Endodermal cell (in vitro differentiated cells): ENCODE data around the gene LRRN3. TPM values are rescaled to one million over a fixed set of nuclear protein-coding genes. Genes with fewer than 3 reads are reported as not detected.

Experiments used
- DNase-seq: peaks from one replicate; pipeline ENCODE4 v3.0.0-alpha.2; 2017
- H3K27ac ChIP-seq: 2 replicates; pipeline ENCODE4 v1.5.1; 2013; ENCODE audit warnings: mild to moderate bottlenecking, low read depth, low read length, moderate library complexity
- H3K27me3 ChIP-seq: 2 replicates; pipeline ENCODE4 v1.6.1; 2013; ENCODE audit warnings: mild to moderate bottlenecking, low read length, moderate library complexity; ENCODE audit not compliant: insufficient read depth, control insufficient read depth, poor library complexity, severe bottlenecking
- H3K36me3 ChIP-seq: 2 replicates; pipeline ENCODE4 v1.7.0; 2013; ENCODE audit warnings: mild to moderate bottlenecking, low read length, moderate library complexity; ENCODE audit not compliant: control insufficient read depth, insufficient read depth
- H3K4me1 ChIP-seq: one replicate; pipeline ENCODE4 v1.7.0; 2013; ENCODE audit warnings: low read length; ENCODE audit not compliant: control insufficient read depth, insufficient read depth
- H3K4me3 ChIP-seq: 2 replicates; pipeline ENCODE4 v1.5.1; 2013; ENCODE audit warnings: mild to moderate bottlenecking, low read length, moderate library complexity
- H3K9ac ChIP-seq: 2 replicates; pipeline ENCODE4 v1.6.1; 2013; ENCODE audit warnings: mild to moderate bottlenecking, low read length, moderate library complexity; ENCODE audit not compliant: poor library complexity, severe bottlenecking; ENCODE audit errors: extremely low read depth
- H3K9me3 ChIP-seq: 2 replicates; pipeline ENCODE4 v1.6.1; 2013; ENCODE audit warnings: mild to moderate bottlenecking, low read length, moderate library complexity; ENCODE audit not compliant: control insufficient read depth
- H3K27ac Mint-ChIP-seq: 2 replicates; pipeline ENCODE4 v1.8.0; 2020; ENCODE audit warnings: mixed read lengths
- H3K27me3 Mint-ChIP-seq: 2 replicates; pipeline ENCODE4 v1.8.0; 2021; ENCODE audit warnings: mild to moderate bottlenecking, mixed read lengths; ENCODE audit not compliant: insufficient read depth
- H3K36me3 Mint-ChIP-seq: 2 replicates; pipeline ENCODE4 v1.8.0; 2020; ENCODE audit warnings: low read depth, mixed read lengths
- H3K4me1 Mint-ChIP-seq: 2 replicates; pipeline ENCODE4 v1.8.0; 2020; ENCODE audit warnings: mixed read lengths
- H3K4me3 Mint-ChIP-seq: 2 replicates; pipeline ENCODE4 v1.8.0; 2020; ENCODE audit warnings: mild to moderate bottlenecking, moderate library complexity, mixed read lengths
- H3K9me3 Mint-ChIP-seq: 2 replicates; pipeline ENCODE4 v1.8.0; 2020; ENCODE audit warnings: mild to moderate bottlenecking, mixed read lengths
- CTCF ChIP-seq: fragments of 200-600 bp; sonication (generic); conservative IDR thresholded peaks from 2 replicates; pipeline ENCODE4 v1.5.0; 2021; ENCODE audit warnings: antibody characterized with exemption, mild to moderate bottlenecking
- WGBS, 2 experiments: methylation state at CpG; one replicate each; pipeline versions ENCODE4 v1.1.5 to v1.1.7; 2013; ENCODE audit warnings: missing lambda C conversion rate in 2 of 2, mixed read lengths in 1 of 2; ENCODE audit not compliant: insufficient coverage in 1 of 2, insufficient read length in 1 of 2; 5-methylcytosine and 5-hydroxymethylcytosine counted together
- long read RNA-seq, 4 experiments: library from polyadenylated mRNA in 2 of 4; library from RNA in 1 of 4; library from capped mRNA in 1 of 4; stranded (forward) in 3 of 4; unstranded in 1 of 4; transcript quantifications; one replicate each; pipeline ENCODE4 v2.0.0, GENCODE V29; 2020 to 2021; ENCODE audit warnings: inconsistent platforms in 1 of 4
- polyA plus RNA-seq, 2 experiments: library from polyadenylated mRNA; stranded (reverse); fragments of 50-300 nt; gene quantifications; one replicate each; pipeline ENCODE4 v1.2.3, GENCODE V29; 2013
- total RNA-seq, 2 donors: library from RNA; stranded (reverse); fragmentation: NEBNext Ultra II Directional in 1 of 2; extraction: Animal tissue kit (Norgen Biotek cat#: 25700) in 1 of 2; gene quantifications; 2 replicates in 1 of 2; 3 replicates in 1 of 2; pipeline ENCODE4 v1.2.1, GENCODE V29; 2021

Gene LRRN3
- 1 to 10 TPM in 1 of 2 donors, not detected in 1; 1.3 TPM for total RNA-seq
- 45.1 TPM for polyA plus RNA-seq (2013, experiment 1 of 2)
- polyA plus RNA-seq (2013, experiment 2 of 2), result 44.2 TPM
- long read RNA-seq, experiment 1, partial matches to known transcripts, result 0 of 1 reads
- long read RNA-seq, experiment 1, other reads (novel, unspliced or antisense), result 0 of 1 reads
- long read RNA-seq, experiment 2, result 0 reads
- long read RNA-seq, experiment 3, partial matches to known transcripts, result 1 of 4 reads
- long read RNA-seq, experiment 3, other reads (novel, unspliced or antisense), result 0 of 4 reads
- long read RNA-seq, experiment 4, result 0 reads

DNA sequence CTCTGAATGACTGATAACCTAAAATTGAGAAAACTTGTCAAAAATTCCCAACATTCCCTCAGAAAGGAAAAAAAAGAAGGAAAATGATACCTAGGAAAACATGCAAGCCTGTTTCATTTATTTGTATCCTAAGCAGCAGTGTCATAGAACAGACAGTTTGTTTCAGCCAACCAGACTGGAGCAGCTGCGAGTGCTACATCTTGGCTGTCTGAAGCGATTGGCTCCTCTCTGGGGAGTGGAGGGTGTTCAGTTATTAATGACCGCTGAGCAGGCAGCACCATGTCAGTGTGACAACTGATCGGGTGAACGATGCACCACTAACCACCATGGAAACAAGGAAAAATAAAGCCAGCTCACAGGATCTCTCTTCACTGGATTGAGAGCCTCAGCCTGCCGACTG, at the start of gene LRRN3:
LRRN3 (plus strand) TSS at position 282 of the 400 bp plus-strand sequence. CDS start 31,646 bp downstream, outside the sequence.
- Histone ChIP-seq H3K4me3 (peak within 1 kb of the TSS; percentile 14), H3K36me3 (no peaks in the 10 kb centered on the region), H3K9ac (no peak within 1 kb of the TSS), H3K9me3 (no peaks in the 10 kb centered on the region), H3K27ac (peak within 1 kb of the TSS; percentile 25), H3K27me3 (no peaks in the 10 kb centered on the region), H3K4me1 (peaks cover 9% of the 10 kb centered on the region)
- Mint-ChIP-seq H3K27ac (no peak within 1 kb of the TSS), H3K4me1 (peaks cover 44% of the 10 kb centered on the region), H3K36me3 (no peaks in the 10 kb centered on the region), H3K4me3 (peak within 1 kb of the TSS; percentile 23), H3K27me3 (no peaks in the 10 kb centered on the region), H3K9me3 (no peaks in the 10 kb centered on the region)
- WGBS, 2 experiments, result 8 to 74% methylated on average over 2 to 6 of the region's 6 CpGs
- peak; percentile 58 for DNase-seq
- TF ChIP-seq CTCF, result no peak

- TF ChIP-seq CTCF, result no peak
- DNase-seq, result no peak
- H3K4me3 ChIP-seq, result no peak overlapping the region
- Mint-ChIP-seq H3K27ac (no peak overlapping the region), H3K4me1 (peaks cover 4% of the 10 kb centered on the region), H3K27me3 (no peaks in the 10 kb centered on the region), H3K36me3 (no peaks in the 10 kb centered on the region), H3K9me3 (no peaks in the 10 kb centered on the region), H3K4me3 (no peak overlapping the region)
- WGBS, 2 experiments, result 94 to 100% methylated on average over 1 to 2 of the region's 2 CpGs
- H3K9ac ChIP-seq, result no peak overlapping the region
- H3K27me3 ChIP-seq, result no peaks in the 10 kb centered on the region
- no peaks in the 10 kb centered on the region for H3K36me3 ChIP-seq
- no peaks in the 10 kb centered on the region for H3K4me1 ChIP-seq
- H3K9me3 ChIP-seq, result no peaks in the 10 kb centered on the region
- H3K27ac ChIP-seq, result no peak overlapping the region
These were observed 49.4 kb upstream of the LRRN3 start for GRCh38 chr7:111041577-111041976.

DNA sequence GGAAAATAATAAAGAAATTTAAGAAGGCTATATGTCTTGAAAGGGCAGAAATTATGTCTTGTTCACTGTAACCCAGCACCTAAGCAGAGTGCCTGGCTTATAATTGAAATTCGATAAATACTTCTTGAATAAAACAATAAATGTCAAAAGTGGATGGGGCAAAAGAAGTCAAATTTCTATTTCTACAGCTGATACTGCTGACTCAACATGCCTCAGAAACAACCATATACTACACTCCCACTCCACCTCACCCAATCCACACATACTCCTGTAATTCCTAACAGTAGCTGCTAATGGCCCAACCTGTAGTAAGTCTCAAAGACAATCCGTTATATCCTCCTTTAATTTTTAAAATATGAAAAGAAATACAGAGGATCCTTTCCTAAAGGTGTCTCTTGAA, 48.1 kb upstream of the LRRN3 start:
- DNase-seq, result no peak

More for the DNA sequence above, 48.1 kb upstream of the LRRN3 start:
- TF ChIP-seq CTCF, result no peak
- Mint-ChIP-seq H3K27me3 (no peaks in the 10 kb centered on the region), H3K9me3 (no peaks in the 10 kb centered on the region), H3K27ac (no peak overlapping the region), H3K36me3 (no peaks in the 10 kb centered on the region), H3K4me3 (no peak overlapping the region), H3K4me1 (peaks cover 4% of the 10 kb centered on the region)
- H3K9me3 ChIP-seq, result no peaks in the 10 kb centered on the region
- WGBS, 2 experiments, result 94% methylated on average over 2 of the region's 2 CpGs; no CpG with 5 or more reads in 1 of the 2 experiments
- no peak overlapping the region for H3K27ac ChIP-seq
- H3K36me3 ChIP-seq, result no peaks in the 10 kb centered on the region
- no peaks in the 10 kb centered on the region for H3K4me1 ChIP-seq
- no peak overlapping the region for H3K9ac ChIP-seq
- no peaks in the 10 kb centered on the region for H3K27me3 ChIP-seq
- H3K4me3 ChIP-seq, result no peak overlapping the region
